Cortex of kidney (tissue), 1 donor: Measurements from ENCODE around the gene NCKAP5.
"Not testable (repeated sequence)": the region's sequence is repeated elsewhere in the genome, so short reads cannot be mapped to it uniquely, and the experiment has no call there.

Source experiments
- DNase-seq: peaks from one replicate; lab custom pipeline; 2025; lab: John Stamatoyannopoulos, UW

Gene NCKAP5

DNA sequence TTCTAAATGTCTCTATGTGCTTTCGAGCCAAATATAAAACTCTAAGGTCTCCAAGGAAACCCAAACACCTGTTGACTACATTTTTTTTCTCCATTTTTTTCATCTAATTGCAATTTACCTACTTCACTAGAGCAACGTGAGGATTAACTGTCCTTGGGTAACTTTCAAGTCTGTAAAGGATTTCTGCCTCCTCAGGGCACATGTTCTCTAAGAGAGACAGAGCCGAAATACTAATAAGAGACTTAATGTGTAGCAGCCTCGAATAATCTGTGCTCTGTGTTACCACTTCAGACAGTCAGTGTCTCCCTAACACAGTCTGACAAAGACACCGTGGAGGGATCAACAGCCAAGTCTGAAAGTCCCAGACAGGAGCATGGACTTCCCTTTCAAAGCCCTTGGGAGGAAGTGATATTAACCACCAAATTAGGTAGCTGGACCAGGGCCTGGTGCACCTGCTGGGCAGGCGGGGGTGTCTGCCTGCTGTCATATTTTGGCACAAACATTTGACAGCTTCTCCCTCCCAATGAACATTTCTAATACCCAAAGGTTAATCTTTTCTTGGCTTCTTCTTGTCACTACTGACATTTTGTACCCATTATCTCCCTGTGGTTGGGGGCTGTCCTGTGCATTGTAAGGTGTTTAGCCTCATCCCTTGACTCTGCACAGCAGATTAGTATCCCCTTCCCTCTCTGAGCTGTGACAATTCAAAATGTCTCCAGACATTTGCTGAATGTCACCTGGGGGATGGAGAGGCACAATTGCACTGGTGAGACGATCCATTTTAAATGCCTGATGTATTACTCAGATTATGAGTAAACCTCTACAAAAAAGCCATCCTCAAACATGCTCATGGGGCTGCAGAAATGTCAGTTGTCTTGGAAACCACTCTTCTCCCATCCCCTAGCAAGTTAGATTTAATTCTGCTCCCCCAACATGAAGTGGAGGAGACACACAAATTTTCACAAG, 852.6 kb downstream of the NCKAP5 start:
- no peak for DNase-seq

DNA sequence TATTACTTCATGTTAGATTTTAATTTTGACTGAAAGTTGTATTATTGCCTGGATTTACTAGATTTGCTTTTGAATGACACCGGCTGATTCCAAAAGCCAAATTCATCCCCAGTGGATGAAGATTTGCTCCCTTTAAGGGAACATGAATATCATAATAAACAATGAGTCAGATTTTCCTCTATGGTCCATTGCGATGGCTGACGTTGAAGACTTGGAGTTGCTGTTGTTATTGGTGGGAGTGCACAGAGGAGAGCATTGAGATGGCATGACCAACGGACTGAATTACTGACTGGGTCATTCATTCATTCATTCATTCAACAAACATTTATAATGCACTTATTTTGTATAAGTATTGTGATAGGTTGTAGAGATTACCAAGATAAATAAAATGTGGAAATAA, 864.9 kb downstream of the NCKAP5 start:
- DNase-seq = no peak

DNA sequence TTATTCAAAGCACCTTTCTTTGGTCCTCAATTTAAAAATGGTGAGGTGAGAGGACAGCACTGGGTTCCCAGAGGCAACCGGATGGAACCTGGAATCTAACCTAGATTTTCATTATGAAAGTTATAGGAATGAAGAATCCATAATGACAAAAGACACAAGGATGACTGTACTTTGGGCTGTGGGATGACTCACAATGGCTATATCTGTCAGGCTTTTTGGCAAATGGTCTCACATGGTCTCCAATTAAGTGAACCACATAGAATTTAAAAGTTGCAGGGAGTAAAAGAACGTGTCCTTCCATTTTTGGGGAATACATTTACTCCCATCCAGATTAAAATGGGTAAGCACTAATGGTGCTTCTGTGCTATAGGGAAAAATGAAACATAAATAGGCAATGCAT, 866.5 kb downstream of the NCKAP5 start:
- no peak for DNase-seq

DNA sequence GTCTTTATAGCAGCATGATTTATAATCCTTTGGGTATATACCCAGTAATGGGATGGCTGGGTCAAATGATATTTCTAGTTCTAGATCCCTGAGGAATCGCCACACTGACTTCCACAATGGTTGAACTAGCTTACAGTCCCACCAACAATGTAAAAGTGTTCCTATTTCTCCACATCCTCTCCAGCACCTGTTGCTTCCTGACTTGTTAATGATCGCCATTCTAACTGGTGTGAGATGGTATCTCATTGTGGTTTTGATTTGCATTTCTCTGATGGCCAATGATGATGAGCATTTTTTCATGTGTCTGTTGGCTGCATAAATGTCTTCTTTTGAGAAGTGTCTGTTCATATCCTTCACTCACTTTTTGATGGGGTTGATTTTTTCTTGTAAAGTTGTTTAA, 868.5 kb downstream of the NCKAP5 start:
- not testable (repeated sequence) for DNase-seq

DNA sequence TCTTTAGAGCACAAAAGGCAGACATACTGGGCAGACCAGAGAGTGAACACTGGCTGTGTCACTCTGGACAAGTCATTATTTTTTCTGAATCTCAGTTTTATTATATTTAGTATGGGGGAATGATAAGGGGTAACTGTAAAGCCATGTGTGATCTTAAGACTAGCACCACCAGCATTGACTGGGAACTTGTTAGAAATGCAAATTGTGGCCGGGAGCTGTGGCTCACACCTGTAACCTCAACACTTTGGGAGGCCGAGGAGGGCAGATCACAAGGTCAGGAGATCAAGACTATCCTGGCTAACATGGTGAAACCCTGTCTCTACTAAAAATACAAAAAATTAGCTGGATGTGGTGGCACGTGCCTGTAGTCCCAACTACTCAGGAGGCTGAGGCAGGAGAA, 869.9 kb downstream of the NCKAP5 start:
- not testable (repeated sequence) for DNase-seq

DNA sequence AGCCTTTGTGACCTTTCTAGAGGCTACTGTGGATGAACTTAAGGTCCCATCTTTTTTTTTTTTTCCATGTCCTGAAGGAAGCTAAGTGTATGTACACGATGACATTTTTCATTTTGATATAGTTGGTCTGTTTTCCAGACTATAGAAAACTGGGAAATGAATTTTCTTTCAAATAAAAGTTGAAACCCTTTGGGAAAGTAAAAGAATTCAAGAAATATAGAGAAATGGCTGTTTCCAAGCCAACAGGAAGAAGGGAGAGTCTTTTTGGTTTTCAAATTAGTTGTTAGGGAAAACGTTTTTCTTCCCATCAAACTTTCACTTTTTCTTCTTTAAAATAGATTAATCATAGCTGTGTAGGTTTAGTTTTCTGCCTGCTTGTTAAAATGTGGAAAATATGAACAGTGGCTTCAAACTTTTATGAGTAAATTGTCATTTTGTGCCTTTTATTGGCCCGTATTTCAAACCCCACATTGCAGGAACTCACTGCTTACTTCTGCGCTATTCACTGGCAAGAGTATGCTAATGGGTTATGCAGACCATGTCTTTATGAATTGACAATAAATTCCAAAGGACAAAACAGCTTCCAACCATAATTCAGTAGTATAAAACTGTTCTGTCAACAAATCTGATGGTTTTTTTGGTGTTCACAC, 870.6 kb downstream of the NCKAP5 start:
- no peak for DNase-seq

DNA sequence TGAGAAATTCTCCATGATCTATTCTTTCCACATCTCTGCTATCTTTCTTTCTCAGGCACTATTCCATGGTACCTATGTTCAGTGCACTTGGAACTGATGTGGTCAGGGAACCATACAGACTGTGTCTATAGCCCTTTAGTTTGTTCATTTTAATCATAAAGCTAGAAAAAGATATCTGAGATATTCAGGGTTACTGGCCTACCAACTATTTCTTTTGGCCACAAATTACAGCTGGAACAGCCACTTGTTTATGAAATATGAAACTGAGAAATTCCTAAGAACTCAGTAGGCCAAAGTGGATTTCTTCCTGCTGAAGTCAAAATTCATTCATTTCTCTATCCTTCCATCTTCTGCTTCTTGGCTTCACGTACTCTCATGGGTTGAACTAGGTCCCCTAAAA, 875.4 kb downstream of the NCKAP5 start:
- no peak for DNase-seq

DNA sequence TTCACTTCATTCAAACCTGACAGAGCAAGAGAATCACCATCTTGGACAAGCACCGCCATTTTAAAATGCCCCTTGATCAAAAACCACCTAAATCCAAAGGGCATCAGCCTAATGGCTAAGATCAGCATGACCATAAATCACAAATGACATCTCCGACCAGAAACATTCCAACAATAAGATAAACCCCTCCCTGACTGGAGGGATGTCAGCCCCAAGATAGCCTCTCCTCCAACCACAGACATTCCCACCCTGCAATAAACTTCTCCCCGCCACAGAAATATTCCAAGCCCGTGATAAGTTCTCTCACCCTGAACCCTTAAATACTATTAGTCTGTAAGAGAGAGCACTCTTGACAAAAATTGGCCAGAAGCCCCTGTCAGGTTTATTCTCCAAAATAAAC, 876.7 kb downstream of the NCKAP5 start:
- DNase-seq = no peak

DNA sequence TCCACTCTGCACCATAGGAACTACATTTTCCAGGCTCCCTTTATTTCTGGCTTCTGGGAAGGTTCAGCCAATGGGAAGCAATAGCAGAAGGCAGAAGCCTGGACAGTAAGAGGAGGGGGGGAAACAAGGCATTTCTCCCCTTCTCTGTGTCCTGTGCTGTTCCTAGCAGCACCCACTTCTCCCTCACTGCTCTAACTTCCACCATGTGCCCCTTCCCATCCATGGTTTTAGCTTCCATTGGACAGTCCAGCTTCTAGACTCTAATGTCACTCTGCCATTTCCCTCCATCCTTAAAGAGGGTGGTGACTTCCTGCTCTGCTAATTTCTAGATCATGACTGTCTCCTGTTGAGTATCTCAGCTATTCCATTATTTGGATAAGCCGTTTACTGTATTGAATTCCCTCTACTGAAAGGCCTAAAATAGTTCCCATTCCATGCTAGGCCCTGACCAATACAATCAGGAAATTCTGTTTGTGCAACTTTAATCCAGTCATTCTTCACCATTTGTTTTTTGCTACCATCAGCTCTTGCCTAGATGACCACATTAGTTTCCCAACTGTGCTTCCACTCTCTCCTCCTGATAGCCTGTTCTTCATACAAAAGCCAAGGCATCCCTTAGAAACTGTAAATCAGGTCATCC, 877.5 kb downstream of the NCKAP5 start:
- DNase-seq = no peak

DNA sequence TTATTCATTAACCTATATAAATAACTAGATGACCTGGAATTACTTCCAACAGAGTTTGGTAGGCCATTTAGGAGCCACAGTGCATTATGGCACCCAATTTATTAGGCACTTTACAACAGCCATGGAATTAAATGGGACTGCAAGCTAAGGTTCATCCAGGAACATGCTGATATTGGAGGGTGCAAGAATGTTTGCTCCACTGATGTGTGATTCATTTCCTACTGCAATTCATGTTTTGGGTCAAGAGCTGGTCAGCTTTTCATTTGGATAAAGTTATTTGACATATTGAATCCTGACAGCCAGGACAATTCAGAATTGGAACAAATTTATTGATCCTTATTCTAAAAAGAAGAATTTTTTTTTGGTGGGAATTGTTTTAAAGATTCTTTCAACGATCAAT, 886.5 kb downstream of the NCKAP5 start:
- no peak for DNase-seq

DNA sequence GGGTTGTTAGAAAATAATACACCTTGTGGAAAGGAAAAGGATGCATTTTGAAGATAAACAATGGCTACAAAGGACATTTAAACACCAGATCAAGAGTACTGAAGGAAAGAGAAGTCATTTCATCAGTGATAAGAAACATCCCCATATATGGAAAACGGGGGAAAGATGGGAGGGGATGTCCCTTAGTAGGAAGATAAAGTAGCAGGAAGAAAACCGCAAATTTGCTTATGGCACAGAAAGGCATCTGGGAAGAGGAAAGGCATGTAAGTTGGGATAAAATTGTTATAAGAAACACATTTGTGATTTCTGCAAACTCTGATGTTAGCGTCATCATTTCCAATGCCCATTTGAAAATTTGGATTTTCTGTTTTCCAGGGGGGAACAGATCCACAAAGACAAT, 887.7 kb downstream of the NCKAP5 start:
- no peak for DNase-seq

DNA sequence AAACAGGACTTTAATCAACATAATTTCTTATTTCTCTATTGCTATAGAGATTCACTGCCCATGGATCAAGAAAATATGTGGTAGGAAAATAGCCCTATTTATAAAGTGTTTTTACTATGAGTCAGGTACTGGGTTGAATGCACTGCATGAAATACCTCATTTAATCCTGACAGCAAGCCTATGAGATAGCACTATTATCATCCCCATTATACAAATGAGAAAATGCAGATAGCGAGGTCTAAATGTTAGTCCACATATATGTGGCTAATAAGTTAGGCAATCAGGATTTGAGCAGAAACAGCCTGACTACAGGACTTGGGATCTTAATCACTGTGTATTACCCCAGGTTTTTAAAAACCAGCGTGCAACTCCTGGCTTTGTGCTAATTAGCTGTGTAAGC, 889.8 kb downstream of the NCKAP5 start:
- no peak for DNase-seq

DNA sequence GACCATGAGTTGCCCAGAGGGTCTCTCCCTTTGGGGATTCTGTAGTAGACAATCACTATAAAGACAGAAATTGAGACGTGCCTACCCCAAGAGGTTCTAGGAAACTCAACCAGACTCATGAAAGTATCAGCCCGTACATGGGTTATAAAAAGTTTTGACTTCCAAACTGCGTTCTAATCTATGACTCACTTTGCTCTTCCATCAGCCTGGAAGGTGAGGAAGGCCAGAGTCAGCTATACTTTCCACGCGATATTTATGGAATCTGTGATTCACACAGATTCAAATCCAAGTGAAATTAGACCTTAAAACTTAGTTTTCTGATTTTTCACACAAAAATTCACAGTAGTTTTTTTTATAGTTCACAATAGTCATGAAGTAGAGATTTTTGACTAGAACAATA, 890.6 kb downstream of the NCKAP5 start:
- no peak for DNase-seq

DNA sequence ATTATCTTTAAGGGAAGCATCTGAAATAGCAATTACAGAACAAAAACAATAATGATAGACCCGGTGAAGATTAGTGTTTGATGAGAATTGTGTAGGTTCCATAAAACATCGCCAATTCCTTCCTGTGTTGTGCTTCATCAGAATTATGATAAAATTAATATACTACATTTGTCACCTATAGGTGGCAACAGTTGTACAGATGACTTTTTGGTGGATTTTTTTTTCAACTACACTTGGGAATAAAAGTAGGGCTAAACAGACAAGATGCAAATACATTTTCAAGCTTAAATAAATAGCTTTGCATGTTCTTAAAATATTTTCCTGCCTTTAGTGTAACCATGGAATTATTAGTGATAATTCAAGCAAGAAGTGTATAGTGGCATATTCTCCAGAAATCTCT, 891.3 kb downstream of the NCKAP5 start:
- no peak for DNase-seq

DNA sequence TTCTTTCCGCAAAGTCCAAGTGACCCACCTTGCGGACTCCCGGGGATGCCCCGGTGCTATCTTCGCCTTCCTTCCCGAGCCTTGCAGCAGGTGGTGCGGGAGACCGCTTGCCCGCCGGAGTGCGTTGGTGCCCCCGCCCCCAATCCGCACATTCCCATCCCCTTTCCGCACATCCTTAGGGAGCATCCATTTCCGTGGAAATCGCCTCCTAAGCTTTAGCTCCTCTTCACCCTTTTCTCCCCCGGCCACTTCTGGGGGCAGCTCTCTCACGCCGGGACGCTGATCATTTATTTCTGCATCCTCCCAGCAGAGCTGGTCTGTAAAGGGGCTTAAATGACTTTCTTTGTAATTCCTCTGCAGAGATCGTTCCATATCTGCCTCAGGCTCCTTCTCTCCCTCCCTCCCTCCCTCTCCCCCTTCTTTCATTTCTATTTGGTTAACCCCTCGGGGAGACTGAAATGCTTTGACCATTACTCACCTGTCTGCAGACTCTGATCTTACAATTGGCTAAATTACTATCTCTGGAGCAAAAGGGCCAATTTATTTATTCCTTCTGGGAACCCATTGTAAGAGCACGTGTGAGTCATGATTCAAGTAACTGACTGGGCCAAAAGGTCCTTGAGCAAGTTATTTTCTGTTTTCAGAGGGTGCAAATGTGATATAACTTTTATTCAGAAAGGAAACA, 897.0 kb downstream of the NCKAP5 start:
- DNase-seq = no peak

DNA sequence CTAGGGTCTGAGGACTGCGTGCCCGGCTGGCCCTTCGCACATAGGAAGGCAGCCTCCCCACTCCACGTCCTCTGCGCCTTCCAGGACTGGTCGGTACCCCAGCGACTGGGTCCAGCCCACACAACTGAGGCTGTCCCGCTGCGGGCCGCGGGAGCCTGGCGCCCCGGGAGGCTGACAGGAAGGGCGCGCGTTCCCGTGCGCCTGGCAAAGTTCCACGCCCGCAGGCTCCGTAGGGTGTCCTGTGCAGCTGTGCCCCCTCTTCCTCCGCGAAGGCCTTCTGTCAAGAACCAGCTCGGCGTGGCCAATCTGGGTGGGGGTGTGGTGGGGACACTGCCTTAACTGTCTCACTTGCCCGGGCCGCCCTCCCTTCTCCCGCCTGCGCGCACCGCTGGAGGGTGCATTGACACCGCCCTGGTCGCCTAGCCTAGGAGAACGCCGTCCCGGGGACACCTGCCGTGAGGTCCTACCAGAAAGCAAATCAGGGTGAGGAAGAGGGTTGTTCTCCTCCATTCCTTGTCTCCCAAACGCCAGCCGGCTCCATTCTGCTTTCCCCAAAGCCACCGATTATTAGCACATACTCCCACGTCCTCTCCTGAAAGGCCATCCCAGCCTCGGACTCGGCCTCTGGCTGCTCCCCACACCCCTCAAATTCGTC, 897.6 kb downstream of the NCKAP5 start:
- no peak for DNase-seq

DNA sequence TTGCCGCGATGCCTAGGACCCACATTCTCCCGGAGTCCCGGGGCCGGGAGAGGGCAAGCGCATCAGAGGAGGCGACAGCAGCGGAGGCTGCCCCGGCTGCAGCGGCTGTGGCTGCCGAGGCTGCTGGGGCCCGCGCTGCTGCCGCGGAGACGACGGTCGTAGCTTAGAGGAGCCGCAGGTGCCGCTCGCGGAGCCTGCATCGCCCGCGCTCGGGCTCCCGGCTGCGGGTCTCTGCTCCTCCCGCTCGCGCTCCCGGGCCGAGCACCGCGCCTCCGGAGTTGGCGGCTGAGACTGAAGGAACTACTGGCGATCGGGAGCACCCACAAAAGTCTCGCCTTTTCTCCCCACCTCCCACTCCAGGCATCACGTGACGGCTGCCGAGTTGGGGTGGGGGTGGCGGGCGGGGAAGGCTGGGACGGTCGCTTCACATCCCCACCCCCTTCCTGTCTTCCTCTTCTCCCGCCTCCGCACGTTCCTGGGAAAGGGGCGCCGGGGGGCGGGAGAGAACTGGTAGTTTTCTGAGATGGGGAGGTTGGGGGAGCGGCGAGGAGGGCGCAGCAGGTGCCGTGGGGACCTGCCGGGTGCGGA, 898.3 kb downstream of the NCKAP5 start, which contains the start of gene LYPD1:
Gene LYPD1, minus strand, starts transcription at position 298 of the 588 bp plus-strand sequence. Its CDS starts 273 bp downstream, at position 25.
- DNase-seq = no peak

DNA sequence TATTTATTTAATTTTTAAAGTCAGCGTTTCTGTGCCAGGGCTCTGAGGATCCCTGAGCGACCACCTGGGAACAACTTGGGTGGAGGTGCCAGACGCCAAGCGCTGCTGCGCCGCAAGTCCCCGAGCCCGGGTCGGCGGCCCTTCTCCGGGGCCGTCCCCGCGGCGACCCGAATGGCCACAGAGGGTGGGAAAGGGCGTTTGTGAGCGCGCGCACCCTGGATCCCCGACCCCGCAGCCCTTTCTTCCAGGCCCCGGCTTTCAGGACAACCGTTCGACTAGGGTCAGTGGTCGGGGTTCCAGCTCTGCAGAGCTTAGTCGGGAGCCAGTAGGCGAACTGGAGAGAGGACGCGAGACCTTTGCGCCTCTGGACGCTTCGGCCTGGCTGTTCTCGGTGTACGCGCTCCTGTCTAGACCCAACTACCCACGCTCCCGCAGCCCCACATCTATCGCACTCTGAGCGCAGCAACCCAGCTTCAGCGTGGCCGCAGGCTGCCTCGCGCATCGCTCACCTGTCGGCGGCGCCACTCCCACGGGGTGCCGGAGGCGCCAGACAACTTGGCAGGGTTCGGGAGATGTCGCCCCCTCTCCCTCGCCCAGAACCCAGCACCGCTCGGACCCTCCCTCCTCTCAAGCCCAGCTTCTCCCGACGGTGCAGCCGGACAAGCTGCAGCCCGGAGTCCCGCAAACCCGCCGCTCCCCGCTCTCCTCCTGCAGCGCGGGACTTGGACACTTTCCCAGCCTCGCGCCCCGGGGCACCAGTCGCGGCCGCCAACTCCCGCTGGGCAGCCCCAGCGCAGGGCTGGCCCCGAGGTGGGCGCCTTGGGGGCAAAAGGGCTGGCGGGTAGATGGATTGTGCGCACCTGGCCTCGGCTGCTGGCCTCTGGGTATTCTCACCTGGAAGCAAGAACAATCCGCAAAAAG, 899.0 kb downstream of the NCKAP5 start:
- DNase-seq = no peak

DNA sequence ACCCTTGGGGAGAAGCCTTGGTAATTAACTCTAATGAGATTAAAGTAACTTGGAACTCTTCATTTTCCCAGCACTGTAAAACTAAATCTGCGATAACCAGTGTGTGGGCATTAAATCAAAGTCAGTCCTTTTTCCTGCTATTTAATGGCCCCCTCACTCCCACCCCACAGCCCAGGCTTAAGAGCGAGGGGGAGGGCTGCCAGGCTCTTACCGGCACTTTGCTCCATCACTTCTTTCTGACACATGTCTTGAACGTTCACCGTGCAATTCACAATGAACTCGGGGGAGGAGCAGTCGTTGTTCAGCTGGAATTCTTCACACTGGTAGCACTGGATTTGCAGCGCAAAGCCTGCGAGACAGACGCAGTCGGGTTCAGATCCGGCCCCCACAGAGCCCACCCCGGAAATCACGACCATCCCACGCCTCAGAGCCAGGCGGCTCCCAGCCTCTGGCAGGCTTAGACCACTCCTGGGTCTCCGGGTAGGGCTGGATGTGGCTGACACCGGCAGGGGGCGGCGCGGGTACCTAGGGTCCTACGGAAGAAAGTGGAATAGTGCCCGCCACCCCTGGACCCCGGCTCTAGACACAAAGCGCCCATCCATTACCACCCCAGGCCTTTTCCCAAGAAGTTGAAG, 900.0 kb downstream of the NCKAP5 start:
- DNase-seq = no peak

DNA sequence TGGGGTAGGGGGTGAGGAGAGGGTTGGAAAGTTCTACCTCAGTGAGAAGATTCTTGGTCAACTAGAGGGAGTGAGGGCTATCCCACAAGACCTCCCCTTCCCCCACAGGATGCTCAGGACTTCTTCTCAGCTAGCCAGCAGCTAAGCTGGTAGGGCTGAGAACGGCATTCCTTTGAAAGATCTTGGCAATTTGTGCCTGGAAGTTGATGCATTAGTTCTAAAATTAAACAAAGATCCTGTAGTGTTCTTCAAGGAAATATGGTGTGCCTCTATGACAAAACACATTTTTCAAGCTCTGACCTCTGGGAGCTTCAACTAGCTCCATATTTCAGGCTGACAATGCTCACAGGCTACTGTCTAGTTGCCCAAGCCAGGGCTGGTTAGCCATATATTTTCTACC, 900.6 kb downstream of the NCKAP5 start:
- DNase-seq = no peak
